DMS153 treated with DMSO at 0.1 percent for 48 hours (cell line): ENCODE results near the gene AGRN.
"Not testable (repeated sequence)": the region's sequence is repeated elsewhere in the genome, so short reads cannot be mapped to it uniquely, and the experiment has no call there.

Source experiments
- DNase-seq: peaks from one replicate; lab custom pipeline; 2025; ENCODE audit not compliant: unreplicated experiment; lab: John Stamatoyannopoulos, UW

The AGRN gene

DNA sequence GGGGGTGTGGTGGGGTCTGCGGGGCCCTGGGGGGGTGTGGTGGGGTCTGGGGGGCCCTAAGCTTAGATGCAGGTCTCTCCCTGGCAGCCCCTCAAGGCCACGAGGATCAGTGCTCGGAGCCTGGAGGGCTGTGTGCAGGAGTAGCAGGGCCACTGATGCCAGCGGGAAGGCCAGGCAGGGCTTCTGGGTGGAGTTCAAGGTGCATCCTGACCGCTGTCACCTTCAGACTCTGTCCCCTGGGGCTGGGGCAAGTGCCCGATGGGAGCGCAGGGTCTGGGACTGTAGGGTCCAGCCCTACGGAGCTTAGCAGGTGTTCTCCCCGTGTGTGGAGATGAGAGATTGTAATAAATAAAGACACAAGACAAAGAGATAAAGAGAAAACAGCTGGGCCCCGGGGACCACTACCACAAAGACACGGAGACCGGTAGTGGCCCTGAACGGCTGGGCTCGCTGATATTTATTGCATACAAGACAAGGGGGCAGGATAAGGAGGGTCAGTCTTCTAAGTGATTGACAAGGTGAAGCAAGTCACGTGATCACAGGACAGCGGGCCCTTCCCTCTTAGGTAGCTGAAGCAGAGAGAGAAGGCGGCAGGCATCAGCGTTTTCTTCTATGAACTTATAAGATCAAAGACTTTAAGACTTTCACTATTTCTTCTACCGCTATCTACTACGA lies 45.5 kb downstream of the AGRN start:
- DNase-seq, result no peak

DNA sequence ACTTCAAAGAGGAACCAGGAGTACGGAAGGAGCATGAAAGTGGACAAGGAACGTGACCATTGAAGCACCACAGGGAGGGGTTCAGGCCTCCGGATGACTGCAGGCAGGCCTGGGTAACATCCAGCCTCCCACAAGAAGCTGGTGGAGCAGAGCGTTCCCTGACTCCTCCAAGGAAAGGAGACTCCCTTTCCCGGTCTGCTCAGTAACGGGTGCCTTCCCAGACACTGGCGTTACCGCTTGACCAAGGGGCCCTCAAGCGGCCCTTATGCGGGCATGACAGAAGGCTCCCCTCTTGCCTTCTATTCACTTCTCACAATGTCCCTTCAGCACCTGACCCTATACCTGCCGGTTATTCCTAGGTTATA lies 46.0 kb downstream of the AGRN start:
- DNase-seq, result not testable (repeated sequence)

DNA sequence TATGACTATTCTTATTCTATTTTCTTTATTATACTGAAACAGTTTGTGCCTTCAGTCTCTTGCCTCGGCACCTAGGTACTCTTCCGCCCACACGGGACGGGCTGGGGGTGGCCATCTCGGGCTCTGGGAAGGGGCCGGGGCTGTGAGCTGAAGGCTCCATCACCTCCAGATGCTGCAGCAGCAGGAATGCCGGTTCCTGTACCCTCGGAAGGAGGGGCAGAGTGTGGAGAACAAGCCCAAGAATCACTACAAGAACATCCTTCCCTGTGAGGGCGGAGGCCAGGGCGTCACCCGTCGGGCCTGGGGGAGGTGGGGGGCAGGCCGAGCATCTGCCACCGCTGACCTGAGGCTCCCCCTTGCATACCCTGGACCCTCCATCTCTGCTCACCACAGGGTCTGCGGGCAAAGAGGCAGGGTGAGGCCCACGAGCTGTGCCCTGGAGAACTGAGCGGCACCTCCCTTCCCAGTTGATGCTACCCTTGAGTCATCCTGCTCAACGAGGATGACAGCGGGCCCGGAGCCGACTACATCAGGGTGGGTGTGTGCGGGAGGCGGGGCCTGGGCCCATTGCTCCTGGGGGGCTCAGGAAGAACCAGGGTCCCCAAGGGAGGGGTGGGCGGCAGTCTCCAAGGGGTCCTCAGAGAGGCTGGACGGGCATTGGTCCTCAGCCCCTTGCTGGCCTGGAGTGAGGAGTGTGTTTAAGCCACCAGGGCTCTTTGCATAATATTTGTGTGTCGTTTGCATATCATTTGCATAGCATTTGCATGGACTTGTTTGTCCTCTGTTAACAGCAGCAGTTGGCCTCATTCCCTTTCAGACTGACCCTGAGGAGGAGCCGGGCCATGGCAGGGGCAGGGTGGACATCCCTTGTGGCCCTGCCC lies 46.7 kb downstream of the AGRN start:
- no peak for DNase-seq

DNA sequence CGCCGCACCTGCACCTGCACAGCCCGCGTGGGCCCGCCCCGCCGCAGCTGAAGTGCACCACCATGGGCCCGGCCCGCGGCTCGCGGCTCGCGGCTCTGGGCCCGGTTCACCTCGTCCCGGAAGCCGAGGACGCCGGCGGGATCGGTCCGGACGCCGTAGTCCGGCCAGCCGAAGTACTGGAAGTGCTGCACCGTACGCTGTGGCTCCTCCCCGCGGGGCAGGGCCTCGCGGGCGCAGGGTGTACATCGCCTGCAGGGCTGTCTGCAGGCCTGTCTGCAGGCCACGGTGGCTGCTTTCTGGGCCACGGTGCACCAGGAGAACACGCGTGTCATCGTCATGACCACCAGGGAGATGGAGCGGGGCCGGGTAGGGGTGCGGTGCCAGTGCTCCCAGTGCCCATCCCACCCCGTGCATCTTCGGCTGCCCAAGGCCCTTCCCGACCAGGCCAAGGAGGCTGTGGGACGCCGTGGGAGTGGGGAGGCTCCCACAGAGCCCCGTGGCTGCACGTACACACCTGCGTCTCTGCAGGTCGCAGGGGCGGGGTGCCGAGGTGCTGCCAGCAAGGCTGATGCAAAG lies 47.5 kb downstream of the AGRN start:
- no peak for DNase-seq

DNA sequence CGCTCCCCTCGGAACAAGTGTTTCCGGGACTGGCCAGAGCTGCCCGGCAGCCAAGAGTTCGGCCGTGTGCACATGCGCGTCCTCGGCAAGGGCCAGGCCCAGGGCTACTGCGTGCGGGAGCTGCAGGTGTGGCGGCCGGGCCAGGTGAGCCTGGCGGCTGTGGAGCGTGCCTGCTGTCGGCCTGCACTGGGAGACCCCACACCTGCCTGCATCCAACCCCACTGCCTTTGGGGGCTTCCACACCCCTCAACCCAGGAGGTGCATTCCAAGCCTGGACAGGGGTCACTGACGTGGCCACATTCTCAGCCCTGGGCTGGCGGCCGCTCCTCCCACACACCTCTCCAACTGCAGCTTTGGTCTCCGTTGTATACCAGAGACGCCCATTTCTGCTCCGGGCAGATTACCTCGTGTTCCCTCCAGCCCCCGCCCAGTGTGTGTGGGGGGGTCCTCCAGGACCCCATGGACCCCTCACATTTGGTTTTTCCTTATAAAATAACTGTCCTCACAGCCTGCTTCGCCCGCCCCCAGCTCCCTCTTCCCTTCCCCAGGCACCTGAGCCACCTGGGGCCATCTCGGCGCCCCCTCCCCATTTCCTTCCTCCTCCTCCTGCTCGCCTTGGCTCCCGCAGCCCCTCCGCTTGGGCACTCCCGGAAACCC lies 48.1 kb downstream of the AGRN start:
- DNase-seq, result peak; percentile 73

DNA sequence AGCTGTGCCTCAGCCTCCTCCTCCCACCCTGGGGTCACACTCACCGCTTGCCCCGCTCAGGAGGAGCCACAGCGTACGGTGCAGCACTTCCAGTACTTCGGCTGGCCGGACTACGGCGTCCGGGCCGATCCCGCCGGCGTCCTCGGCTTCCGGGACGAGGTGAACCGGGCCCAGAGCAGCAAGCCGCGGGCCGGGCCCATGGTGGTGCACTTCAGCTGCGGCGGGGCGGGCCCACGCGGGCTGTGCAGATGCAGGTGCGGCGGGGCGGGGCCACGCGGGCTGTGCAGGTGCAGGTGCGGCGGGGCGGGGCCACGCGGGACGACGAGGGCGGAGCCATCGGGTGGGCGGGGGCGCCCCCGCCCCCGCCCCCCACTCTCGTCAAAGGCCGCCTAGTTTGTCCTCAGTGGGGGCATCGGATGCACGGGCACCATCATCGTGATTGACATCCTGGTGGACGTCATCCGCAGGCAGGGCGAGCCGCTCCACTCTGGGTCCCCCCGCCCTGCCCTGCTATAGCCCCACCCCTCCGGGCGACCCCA lies 48.7 kb downstream of the AGRN start:
- DNase-seq, result peak; percentile 72

DNA sequence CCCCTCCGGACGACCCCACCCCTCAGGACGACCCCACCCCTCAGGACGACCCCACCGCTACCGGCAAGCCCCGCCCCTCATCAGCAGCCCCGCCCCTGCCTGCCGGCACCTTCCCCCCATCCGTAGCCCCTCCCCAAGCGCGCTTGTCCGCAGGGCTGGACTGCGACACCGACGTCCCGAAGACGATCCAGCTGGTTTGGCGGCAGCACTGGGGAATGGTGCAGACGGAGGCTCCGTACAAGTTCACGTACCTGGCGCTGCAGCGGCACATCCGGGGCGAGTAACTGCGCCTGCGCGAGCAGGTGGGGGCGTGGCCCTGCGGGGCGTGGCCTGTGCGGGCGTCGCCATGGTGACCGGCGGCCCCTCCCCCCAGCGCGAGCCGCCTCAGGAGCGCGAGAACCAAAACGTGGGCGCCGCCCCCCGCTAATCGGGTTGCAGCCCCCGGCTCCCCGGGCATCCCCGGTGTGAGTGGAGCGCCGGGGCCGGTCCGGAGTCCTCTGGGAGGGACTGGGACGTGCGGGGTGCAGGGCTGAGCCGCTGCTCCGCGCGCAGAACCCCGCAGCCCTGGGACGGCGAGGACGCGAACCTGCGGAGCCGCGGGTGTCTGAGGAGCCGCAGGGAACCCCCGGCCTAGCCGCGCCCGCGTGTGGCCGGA lies 49.3 kb downstream of the AGRN start:
- DNase-seq, result peak; percentile 89

DNA sequence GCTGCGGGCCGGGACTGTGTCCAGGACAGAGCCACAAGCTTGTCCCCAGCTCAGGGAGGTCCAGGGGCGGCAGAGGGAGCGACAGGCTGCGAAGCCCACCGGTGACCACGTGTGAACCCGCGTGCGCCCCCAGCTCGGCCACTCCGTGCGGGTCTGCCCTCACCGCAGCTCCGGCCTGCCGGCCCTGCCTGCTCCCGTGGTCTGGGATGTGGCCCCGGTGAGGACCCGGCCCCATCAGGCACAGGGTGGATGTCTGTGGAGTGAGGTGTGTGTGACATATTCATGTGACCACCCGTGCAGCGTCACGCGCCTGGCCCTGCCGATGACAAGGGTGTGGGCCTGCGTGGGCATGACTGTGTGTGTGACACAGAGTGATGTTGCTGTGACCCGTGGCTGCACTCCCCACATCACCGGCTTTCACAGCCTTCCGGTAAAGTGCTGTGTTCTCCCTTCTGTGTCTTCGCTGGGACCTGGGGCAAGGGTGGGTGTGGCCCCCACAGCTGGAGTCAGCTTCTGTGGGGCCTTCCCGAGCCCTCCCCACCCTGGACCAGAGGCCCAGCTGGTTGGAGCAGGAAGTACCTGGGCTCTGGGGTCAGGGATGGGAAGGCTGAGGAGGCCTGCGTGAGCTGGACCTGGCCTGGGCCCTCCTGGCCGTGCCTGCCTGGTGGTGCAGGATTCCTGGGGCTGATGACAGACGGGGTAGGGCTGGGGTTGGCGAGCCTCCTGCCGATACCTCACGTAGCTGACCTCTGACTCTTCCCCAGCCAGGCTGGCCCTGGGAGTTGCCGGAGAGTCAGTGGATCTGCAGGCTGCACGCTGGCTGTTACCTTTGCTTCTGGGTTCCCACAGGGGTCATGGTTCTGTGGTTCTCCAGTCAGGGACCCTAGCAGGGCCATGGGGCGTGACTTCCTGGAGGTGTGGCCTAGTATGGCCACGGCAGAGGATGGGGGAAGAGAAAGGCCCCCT lies 50.1 kb downstream of the AGRN start:
- DNase-seq, result no peak

DNA sequence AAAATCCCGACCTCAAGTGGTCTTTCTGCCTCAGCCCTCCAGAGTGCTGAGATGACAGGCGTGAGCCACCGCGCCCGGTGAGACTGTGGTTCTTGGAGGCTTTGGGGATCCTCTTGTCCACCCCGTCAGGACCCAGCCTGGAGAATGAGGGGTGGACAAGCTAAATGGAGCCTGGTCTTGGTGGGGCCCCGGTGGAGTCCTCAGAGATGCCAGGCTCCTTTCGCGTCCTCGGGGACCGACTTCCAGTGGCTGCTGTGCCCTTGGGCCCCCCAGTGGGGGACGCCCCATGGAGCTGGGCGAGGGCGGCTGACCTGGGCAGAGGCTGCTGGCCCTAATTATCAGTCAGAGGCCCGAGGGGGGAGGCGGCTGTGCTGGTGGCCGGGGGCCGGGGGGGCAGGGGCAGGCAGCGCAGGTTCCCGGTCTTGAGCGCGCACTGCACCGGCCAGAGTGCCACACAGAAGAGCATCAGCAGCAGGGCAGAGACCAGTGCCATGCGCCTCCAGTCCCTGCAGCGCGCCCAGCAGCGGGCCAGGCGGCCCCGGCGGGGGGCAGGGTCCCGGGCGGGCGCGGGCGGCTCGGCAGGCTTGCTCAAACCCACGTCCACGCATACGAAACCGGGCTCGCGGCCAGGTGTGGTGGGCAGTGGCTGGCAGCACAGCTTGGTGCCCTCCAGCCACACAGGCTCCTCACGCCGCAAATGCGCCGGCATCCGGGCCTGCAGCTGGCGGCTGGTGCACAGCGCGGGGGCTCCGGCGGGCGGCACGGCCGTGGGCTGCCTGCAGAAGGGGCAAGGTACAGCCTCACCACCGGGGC lies 51.8 kb downstream of the AGRN start:
- DNase-seq, result no peak

DNA sequence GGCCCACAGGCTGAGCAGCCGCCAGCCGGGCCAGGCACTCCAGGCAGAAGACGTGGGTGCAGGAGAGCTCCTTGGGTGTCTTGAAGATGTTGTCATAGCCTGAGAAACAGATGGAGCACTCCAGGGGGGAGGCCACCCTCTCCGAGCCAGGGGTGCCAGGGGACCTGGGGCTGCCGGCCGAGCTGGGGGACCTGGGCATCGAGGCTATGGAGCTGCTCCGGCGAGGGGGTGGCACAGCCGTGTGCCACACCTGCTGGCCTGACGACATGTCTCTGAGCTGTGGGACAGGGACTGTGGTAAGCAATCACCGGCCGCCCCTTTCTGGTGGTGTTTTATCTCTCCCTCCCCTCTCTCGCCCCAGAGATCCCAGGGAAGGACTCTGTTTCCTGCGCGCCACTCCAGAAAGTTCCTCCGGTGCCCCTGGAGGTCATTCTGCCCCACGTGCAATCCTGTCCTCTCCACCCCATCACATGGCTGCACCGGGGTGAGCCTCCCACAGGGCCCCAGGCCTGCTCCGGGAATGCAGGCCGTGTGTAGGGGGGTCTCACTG lies 52.5 kb downstream of the AGRN start:
- no peak for DNase-seq

DNA sequence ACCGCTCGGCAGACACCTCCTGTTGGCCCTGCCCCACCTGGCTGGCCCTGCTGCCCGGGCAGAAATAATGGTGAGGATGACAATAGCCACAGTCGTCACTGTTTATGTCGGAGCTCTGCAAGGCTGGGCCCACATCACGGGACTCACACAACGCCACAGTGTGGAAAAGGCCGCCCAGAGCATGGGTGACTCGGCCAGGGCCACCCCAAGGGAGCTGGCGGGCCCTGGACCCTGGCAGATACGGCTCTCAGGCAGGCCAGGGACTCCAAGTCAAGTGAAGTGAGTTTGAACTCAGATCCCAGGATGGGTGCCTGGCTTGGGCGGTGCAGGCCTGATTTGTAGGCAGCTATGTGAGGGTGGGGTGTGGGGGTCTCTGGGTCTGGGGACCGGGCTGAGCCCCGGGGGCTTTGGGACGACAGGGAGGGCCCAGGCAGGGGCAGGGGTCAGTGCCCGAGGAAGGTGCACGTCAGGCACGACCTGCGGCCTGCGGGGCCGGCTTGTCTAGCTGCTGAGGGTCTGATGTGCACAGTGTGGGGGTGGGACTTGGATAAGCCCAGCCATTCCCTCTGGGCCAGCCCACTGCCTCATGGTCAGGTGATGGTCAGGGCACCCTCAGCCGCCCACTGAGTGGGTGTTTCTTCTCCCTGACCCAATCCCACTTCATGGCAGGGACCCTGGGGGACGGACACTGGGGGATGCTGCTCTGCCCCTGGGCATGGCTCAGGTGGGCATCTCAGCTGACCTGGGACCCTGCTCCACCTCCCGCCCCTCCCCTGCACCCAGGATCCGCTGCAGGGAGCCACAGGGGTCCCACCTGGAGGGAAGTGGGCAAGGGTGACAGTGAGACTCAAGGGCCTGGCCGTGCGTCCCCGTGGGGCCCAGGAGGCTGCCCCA lies 53.2 kb downstream of the AGRN start:
- no peak for DNase-seq

DNA sequence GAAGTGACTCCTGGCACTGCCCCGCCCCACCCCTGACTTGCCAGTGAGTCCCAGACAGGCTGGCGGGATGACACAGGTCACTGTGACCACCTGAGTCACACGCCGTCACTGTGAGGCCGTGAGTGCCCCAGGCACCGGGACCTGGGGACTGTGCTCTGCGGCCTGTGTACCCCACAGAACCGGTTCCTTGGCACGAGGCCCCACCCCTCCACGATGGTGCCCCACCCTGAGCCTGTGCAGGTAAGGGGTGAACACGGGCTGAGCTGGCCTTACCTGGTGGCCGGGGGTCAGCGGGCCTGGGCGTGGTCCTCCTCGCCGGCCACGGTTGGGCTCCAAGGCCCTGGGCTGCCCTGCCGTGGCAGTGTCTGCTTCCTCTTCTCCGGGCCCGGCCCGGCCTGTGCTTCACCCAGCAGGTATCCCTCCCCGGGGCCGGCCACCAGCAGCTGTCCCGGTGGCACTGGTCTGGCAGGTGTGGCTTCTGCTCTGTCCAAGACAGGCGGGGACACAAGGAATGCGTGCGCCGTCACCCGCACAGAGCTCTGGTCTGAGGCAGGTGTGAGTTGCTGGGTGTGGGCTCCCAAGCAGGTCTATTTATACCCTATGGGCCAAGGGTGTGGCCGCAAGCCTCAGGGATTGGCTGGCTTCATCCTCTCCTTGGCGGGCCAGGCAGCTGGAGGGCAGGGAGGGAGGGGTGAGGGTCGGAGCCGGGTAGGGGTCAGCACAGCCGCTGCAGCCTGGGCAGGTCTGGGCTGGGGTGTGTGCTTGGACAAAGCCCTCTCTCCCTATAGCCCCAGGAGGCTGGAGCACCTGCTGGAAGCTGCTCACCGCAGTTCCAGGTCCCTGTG lies 54.0 kb downstream of the AGRN start, which contains the start of gene RNF223:
Gene RNF223, minus strand, starts transcription at position 564 of the 845 bp plus-strand sequence. CDS start 1,740 bp downstream, outside the sequence.
- peak; percentile 46 for DNase-seq

DNA sequence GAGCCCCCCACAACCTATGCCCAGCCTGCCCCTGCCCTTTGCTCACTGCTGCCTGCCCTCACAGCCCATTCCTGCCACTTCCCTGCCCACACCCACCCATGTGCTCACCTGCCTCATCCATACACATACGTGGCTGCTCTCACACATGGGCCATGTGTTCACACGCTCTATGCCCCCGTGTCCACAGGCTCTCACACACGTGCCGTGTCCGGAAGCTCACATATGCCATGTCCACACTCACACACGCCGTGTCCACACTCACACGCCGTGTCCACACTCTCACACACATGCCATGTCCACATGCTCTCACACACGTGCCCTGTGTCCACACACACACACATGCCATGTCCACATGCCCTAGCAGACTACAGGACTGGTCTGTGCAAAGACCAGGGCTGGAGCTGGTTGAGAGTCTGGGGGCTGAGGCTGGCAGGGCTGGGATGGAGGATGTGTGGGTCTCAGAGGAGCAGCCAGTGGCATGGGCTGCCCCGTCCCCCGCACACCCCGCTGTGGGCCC lies 54.8 kb downstream of the AGRN start:
- no peak for DNase-seq

DNA sequence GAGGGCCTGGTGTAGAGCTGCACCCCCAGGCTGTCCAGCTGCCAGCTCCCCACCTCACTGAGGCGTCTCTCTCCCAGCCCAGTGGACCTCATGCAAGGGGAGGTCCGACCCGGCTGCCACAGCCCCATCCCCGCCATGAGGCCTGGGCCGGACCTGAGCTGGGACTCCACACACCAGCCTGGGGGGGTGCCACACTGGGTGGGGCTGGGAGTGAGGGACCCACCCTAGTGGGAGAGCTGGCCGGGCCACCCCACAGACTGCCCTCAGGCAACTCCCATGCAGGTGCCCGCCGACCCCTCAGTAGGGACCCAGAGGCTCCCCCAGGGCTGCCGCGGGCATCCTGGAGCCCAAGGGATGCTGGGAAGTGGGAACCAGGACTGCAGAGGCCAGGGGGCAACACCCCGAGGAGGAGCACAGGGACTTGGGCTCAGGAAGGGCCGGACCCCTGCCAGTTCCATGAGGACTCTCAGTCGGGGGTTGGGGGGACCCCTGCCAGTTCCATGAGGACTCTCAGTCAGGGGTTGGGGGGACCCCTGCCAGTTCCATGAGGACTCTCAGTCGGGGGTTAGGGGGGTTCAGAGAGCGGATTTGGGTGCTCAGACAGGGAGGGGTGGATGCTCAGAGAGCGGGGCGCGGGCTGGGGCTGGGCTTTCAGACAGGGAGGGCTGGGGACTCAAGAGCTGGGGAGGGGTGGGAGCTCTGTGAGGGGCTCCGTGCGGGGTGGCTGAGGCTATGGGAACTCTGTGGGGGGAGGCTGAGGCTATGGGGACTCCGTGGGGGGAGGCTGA lies 55.4 kb downstream of the AGRN start:
- no peak for DNase-seq

DNA sequence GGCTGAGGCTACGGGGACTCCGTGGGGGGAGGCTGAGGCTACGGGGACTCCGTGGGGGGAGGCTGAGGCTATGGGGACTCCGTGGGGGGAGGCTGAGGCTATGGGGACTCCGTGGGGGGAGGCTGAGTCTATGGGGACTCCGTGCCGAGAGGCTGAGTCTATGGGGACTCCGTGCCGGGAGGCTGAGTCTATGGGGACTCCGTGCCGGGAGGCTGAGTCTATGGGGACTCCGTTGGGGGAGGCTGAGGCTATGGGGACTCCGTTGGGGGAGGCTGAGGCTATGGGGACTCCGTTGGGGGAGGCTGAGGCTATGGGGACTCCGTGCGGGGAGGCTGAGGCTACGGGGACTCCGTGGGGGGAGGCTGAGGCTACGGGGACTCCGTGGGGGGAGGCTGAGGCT lies 57.5 kb downstream of the AGRN start:
- DNase-seq, result not testable (repeated sequence)
